Osteoblast (primary cell): ENCODE measurements around the gene AGXT2. TPM values are rescaled to one million over a fixed set of nuclear protein-coding genes. Genes with fewer than 3 reads are reported as not detected.

Experiments
- DNase-seq: peaks from one replicate; pipeline ENCODE4 v3.0.0; 2011; ENCODE audit warnings: low spot score, mixed read lengths; ENCODE audit not compliant: insufficient read length; ENCODE audit errors: missing footprints
- H2AFZ ChIP-seq: 2 replicates; pipeline ENCODE4 v1.6.0; 2011; ENCODE audit warnings: mild to moderate bottlenecking, low read length
- H3K27ac ChIP-seq: 2 replicates; pipeline ENCODE4 v1.5.1; 2011; ENCODE audit warnings: mild to moderate bottlenecking, low read depth, low read length, moderate library complexity
- H3K27me3 ChIP-seq: 2 replicates; pipeline ENCODE4 v1.6.0; 2012; ENCODE audit warnings: mild to moderate bottlenecking, control low read depth, inconsistent platforms, low read length, moderate library complexity; ENCODE audit not compliant: insufficient read depth
- H3K36me3 ChIP-seq: 2 replicates; pipeline ENCODE4 v1.5.1; 2011; ENCODE audit warnings: mild to moderate bottlenecking, low read length, control low read depth, moderate library complexity; ENCODE audit not compliant: insufficient read depth
- H3K4me1 ChIP-seq: 2 replicates; pipeline ENCODE4 v1.5.1; 2011; ENCODE audit warnings: mild to moderate bottlenecking, low read length, control low read depth, moderate library complexity; ENCODE audit not compliant: insufficient read depth
- H3K4me2 ChIP-seq: 2 replicates; pipeline ENCODE4 v1.6.0; 2011; ENCODE audit warnings: mild to moderate bottlenecking, low read length; ENCODE audit not compliant: insufficient read depth
- H3K4me3 ChIP-seq: fragments of 200-600 bp; sonication (generic); 3 replicates; pipeline ENCODE4 v1.5.1; 2012; ENCODE audit warnings: mild to moderate bottlenecking, low read length, inconsistent platforms; ENCODE audit not compliant: insufficient read depth
- H3K79me2 ChIP-seq: 2 replicates; pipeline ENCODE4 v1.6.0; 2012; ENCODE audit warnings: mild to moderate bottlenecking, low read length, control low read depth, inconsistent platforms; ENCODE audit not compliant: insufficient read depth
- H3K9me3 ChIP-seq: 2 replicates; pipeline ENCODE4 v1.5.1; 2011; ENCODE audit warnings: low read depth, low read length, control low read depth
- H4K20me1 ChIP-seq: 2 replicates; pipeline ENCODE4 v1.6.0; 2012; ENCODE audit warnings: mild to moderate bottlenecking, low read length, control low read depth; ENCODE audit not compliant: insufficient read depth
- CTCF ChIP-seq: IDR thresholded peaks from 2 replicates; pipeline ENCODE4 v1.5.1; 2011; ENCODE audit warnings: mild to moderate bottlenecking, low read depth, low read length, moderate library complexity; ENCODE audit errors: extremely low read depth
- total RNA-seq: library from RNA; depleted of rRNA; stranded (reverse); fragments of >200 nt; gene quantifications from 2 replicates; pipeline ENCODE4 v1.2.3, GENCODE V29; 2012

Gene AGXT2
- total RNA-seq, 1 donor: not detected

GRCh38 chr5:35023391-35024178 is 24.2 kb downstream of the AGXT2 start:
- Histone ChIP-seq H3K27ac (no peak overlapping the region), H3K9me3 (no peaks in the 10 kb centered on the region), H3K4me2 (no peak overlapping the region), H2AFZ (no peak overlapping the region), H3K27me3 (peaks cover 8% of the 10 kb centered on the region), H4K20me1 (no peaks in the 10 kb centered on the region), H3K4me1 (no peaks in the 10 kb centered on the region), H3K4me3 (no peak overlapping the region), H3K36me3 (no peaks in the 10 kb centered on the region), H3K79me2 (no peaks in the 10 kb centered on the region)
- no peak for DNase-seq
- TF ChIP-seq CTCF: no peak

GRCh38 chr5:35016174-35017051 is 31.3 kb downstream of the AGXT2 start:
- no peak overlapping the region for H3K4me2 ChIP-seq
- no peak for TF ChIP-seq CTCF
- H4K20me1 ChIP-seq: no peaks in the 10 kb centered on the region
- H3K4me1 ChIP-seq: no peaks in the 10 kb centered on the region
- H3K4me3 ChIP-seq: no peak overlapping the region
- no peaks in the 10 kb centered on the region for H3K79me2 ChIP-seq
- no peak overlapping the region for H3K27ac ChIP-seq
- H3K36me3 ChIP-seq: no peaks in the 10 kb centered on the region
- no peak overlapping the region for H2AFZ ChIP-seq
- H3K9me3 ChIP-seq: no peaks in the 10 kb centered on the region
- DNase-seq: no peak
- peaks cover 13% of the 10 kb centered on the region for H3K27me3 ChIP-seq

GRCh38 chr5:35015063-35015462 is 32.7 kb downstream of the AGXT2 start:
- Histone ChIP-seq H3K27ac (no peak overlapping the region), H3K4me3 (no peak overlapping the region), H3K36me3 (no peaks in the 10 kb centered on the region), H3K27me3 (peaks cover 13% of the 10 kb centered on the region), H3K9me3 (no peaks in the 10 kb centered on the region), H3K79me2 (no peaks in the 10 kb centered on the region), H2AFZ (no peak overlapping the region), H3K4me2 (no peak overlapping the region), H3K4me1 (no peaks in the 10 kb centered on the region), H4K20me1 (no peaks in the 10 kb centered on the region)
- DNase-seq: no peak
- no peak for TF ChIP-seq CTCF

- no peak for TF ChIP-seq CTCF
- DNase-seq: no peak
- peaks cover 16% of the 10 kb centered on the region for H3K27me3 ChIP-seq
- H3K36me3 ChIP-seq: no peaks in the 10 kb centered on the region
- H4K20me1 ChIP-seq: no peaks in the 10 kb centered on the region
- no peaks in the 10 kb centered on the region for H3K9me3 ChIP-seq
- no peaks in the 10 kb centered on the region for H3K4me1 ChIP-seq
- H3K27ac ChIP-seq: no peak overlapping the region
- H3K4me3 ChIP-seq: no peak overlapping the region
- H3K4me2 ChIP-seq: no peak overlapping the region
- no peak overlapping the region for H2AFZ ChIP-seq
- H3K79me2 ChIP-seq: no peaks in the 10 kb centered on the region
Observed at GRCh38 chr5:35012796-35013195, 35.0 kb downstream of the AGXT2 start.
